Activated CD4-positive, alpha-beta memory T cell treated with anti-CD3 and anti-CD28 coated beads, Interleukin-2, amount 10 ng/mL, durations not matched to agents 7 days and 5 days (primary cell): ENCODE measurements around the gene FMN2. TPM values are rescaled to one million over a fixed set of nuclear protein-coding genes. Genes with fewer than 3 reads are reported as not detected.
"Not testable (repeated sequence)": the region's sequence is repeated elsewhere in the genome, so short reads cannot be mapped to it uniquely, and the experiment has no call there.

ENCODE experiments used
- CTCF ChIA-PET: fragments of 350-600 bp; sonication (Branson Sonifier 250); formaldehyde crosslinking; loops from one replicate; lab custom pipeline; 2021; ENCODE audit warnings: antibody characterized with exemption, inconsistent platforms; lab: Charles Lee
- POLR2A ChIA-PET: fragments of 350-600 bp; sonication (Branson Sonifier 250); formaldehyde crosslinking; loops from one replicate; lab custom pipeline; 2021; ENCODE audit warnings: antibody characterized with exemption; lab: Charles Lee
- DNase-seq: peaks from one replicate; pipeline ENCODE4 v3.0.0-alpha.2; 2020
- H3K27ac Mint-ChIP-seq: one replicate; pipeline ENCODE4 v1.8.0; 2021; ENCODE audit warnings: mild to moderate bottlenecking, mixed read lengths
- H3K27me3 Mint-ChIP-seq: one replicate; pipeline ENCODE4 v1.8.0; 2021; ENCODE audit warnings: mixed read lengths
- H3K36me3 Mint-ChIP-seq: one replicate; pipeline ENCODE4 v1.8.0; 2021; ENCODE audit warnings: low read depth, mixed read lengths
- H3K4me1 Mint-ChIP-seq: one replicate; pipeline ENCODE4 v1.8.0; 2021; ENCODE audit warnings: mixed read lengths
- H3K4me3 Mint-ChIP-seq: one replicate; pipeline ENCODE4 v1.8.0; 2021; ENCODE audit warnings: mild to moderate bottlenecking, mixed read lengths
- H3K9me3 Mint-ChIP-seq: one replicate; pipeline ENCODE4 v1.8.0; 2021; ENCODE audit warnings: mixed read lengths
- total RNA-seq, 2 experiments: library from RNA; stranded (reverse); gene quantifications; one replicate each; pipeline ENCODE4 v1.2.3, GENCODE V29; 2021

The FMN2 gene
- total RNA-seq, 2 experiments from 2014 or later = not detected

DNA sequence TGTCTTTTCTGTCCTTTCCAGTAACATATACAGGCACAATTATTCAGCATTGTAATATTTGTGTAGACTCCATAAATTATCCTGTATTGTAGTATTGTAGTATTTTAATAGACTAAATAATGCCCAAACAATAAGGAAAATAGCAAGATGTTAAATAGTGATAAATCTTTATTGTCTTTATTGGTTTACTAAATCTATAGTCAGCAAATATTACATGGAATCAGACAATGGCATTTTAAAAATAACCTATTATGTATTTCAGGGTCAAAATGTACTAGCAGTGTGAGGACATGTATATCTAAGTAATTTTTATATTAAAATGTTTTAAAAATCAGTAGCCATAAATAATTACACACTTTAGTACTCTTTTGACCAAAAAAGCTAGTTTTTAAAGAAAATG is 317.9 kb downstream of the FMN2 start:
- no peak overlapping the region for H3K27ac Mint-ChIP-seq
- H3K36me3 Mint-ChIP-seq = no peaks in the 10 kb centered on the region
- ChIA-PET CTCF (no interaction called here), POLR2A (no interaction called here)
- no peaks in the 10 kb centered on the region for H3K4me1 Mint-ChIP-seq
- H3K9me3 Mint-ChIP-seq = peaks cover 4% of the 10 kb centered on the region
- no peak overlapping the region for H3K4me3 Mint-ChIP-seq
- DNase-seq = no peak
- no peaks in the 10 kb centered on the region for H3K27me3 Mint-ChIP-seq

DNA sequence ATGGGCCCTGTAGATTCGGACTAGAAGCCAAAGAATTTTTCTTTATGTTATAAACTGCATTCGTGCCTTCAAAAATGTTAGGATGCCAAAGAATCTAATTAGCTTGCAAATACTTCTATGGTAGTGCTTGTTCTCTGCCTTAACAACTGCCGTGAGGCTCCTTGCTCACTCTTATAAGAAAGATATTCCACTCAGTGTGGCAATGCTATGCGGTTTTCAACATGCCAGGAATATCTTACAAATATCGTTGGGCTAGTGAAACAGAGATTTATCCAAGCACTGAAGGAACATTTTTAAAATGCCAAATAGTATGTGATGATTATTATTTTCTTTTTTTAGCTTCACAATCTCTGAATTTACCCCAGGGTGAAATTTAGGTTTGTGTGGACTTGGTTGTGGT is 322.0 kb downstream of the FMN2 start:
- H3K4me3 Mint-ChIP-seq = no peak overlapping the region
- ChIA-PET CTCF (no interaction called here), POLR2A (no interaction called here)
- H3K36me3 Mint-ChIP-seq = no peaks in the 10 kb centered on the region
- peaks cover 4% of the 10 kb centered on the region for H3K9me3 Mint-ChIP-seq
- no peak overlapping the region for H3K27ac Mint-ChIP-seq
- no peaks in the 10 kb centered on the region for H3K27me3 Mint-ChIP-seq
- no peaks in the 10 kb centered on the region for H3K4me1 Mint-ChIP-seq
- DNase-seq = no peak

DNA sequence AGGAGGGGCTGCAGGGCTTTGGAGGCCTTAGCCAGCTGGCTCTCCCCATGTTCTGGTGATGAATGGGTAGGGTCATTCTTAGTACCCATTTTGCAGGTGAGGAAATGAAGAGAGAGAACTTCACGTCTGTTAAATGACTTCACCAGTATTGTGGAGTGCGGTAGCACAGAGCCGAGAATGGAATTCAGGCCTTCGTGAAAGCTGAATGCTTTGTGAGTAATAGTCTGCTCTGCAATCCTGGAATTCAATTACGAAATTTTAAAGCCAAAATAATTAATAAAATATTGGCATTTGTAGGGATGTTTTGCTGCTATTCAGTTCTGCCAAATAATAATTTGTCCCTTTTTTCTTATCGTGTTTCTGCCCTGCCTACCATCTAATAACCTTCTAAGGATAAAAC is 322.6 kb downstream of the FMN2 start:
- Mint-ChIP-seq H3K27ac (no peak overlapping the region), H3K9me3 (peaks cover 4% of the 10 kb centered on the region), H3K4me3 (no peak overlapping the region), H3K4me1 (no peaks in the 10 kb centered on the region), H3K36me3 (no peaks in the 10 kb centered on the region), H3K27me3 (no peaks in the 10 kb centered on the region)
- no peak for DNase-seq
- POLR2A ChIA-PET = no interaction called here
- CTCF ChIA-PET = no interaction called here

DNA sequence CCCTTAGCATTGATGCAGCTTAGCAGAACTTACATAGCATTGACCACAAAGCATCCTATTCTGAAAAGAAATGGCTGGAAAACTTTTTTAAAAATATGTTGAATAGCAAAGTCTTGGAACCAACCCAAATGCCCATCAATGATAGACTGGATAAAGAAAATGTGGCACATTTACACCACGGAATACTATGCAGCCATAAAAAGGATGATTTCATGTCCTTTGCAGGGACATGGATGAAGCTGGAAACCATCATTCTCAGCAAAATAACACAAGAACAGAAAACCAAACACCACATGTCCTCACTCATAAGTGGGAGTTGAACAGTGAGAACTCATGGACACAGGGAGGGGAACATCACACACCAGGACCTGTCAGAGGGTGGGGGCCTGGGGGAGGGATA is 323.3 kb downstream of the FMN2 start:
- H3K4me3 Mint-ChIP-seq, POLR2A ChIA-PET, DNase-seq, H3K4me1 Mint-ChIP-seq, H3K27me3 Mint-ChIP-seq, CTCF ChIA-PET, H3K36me3 Mint-ChIP-seq, H3K27ac Mint-ChIP-seq, H3K9me3 Mint-ChIP-seq: not testable (repeated sequence)

DNA sequence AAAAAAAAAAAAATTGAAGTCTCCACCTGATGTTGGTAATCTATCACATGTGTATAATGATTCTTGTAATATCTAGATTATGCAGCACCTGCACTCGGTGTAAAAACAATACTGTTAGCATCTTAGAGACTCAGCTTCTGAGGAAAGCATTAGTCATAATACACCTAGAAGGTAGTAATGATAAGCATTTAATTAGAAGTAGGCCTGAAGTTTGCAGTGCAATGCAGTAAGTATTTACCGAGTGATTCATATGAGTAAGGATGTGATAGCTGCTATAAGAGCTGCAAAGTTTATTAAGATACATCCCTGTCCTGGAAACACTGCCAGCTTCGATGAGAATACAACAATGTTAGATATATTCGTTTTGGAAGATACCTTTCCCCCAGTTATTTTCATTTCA is 323.8 kb downstream of the FMN2 start:
- ChIA-PET CTCF (no interaction called here), POLR2A (no interaction called here)
- H3K36me3 Mint-ChIP-seq = no peaks in the 10 kb centered on the region
- H3K4me1 Mint-ChIP-seq = no peaks in the 10 kb centered on the region
- no peaks in the 10 kb centered on the region for H3K27me3 Mint-ChIP-seq
- no peak for DNase-seq
- peaks cover 7% of the 10 kb centered on the region for H3K9me3 Mint-ChIP-seq
- H3K27ac Mint-ChIP-seq = no peak overlapping the region
- H3K4me3 Mint-ChIP-seq = no peak overlapping the region

DNA sequence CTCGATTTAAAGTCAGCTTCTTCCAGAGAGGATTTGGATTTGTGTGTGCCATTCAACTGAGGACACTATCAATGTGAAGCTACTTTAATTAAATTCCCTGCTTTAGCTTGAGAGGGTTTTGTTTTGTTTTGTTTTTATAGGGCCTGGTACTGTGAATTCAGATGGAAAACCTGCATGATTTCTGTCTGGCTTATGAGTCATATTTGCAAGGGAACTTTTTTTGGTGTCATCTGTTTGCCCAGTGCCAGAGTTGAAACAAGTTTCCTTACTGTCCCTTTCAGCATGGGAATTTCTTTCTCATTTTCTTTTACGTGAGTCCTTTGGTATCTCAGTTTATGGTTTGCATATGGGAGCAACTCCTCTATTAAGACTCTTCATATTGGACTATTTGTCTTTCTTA is 325.6 kb downstream of the FMN2 start:
- H3K4me3 Mint-ChIP-seq = no peak overlapping the region
- H3K9me3 Mint-ChIP-seq = peaks cover 4% of the 10 kb centered on the region
- H3K36me3 Mint-ChIP-seq = no peaks in the 10 kb centered on the region
- DNase-seq = no peak
- H3K4me1 Mint-ChIP-seq = no peaks in the 10 kb centered on the region
- ChIA-PET CTCF (no interaction called here), POLR2A (no interaction called here)
- H3K27me3 Mint-ChIP-seq = no peaks in the 10 kb centered on the region
- H3K27ac Mint-ChIP-seq = no peak overlapping the region

DNA sequence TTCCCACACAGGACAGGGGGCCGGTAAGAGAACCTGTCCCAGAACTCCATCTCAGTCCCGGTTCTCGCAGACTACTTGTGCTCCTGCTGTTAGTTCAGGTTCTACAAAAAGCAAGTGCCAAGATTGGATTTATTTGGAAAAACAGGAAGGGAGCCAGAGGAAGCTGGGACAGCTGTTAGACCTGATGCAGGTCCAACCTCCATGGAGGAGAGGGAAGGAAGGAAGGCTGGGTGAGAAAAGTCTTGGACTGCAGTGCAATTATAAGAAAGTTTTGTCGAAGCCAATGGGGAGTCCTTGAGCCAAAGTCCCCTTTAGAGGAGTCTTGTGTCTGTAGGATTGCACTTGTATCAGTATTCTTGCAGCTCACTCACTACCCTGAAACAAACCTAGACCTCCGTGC is 329.1 kb downstream of the FMN2 start:
- Mint-ChIP-seq H3K27ac (no peak overlapping the region), H3K36me3 (no peaks in the 10 kb centered on the region), H3K27me3 (no peaks in the 10 kb centered on the region), H3K4me3 (no peak overlapping the region), H3K9me3 (peaks cover 3% of the 10 kb centered on the region), H3K4me1 (no peaks in the 10 kb centered on the region)
- ChIA-PET CTCF (no interaction called here), POLR2A (no interaction called here)
- no peak for DNase-seq

DNA sequence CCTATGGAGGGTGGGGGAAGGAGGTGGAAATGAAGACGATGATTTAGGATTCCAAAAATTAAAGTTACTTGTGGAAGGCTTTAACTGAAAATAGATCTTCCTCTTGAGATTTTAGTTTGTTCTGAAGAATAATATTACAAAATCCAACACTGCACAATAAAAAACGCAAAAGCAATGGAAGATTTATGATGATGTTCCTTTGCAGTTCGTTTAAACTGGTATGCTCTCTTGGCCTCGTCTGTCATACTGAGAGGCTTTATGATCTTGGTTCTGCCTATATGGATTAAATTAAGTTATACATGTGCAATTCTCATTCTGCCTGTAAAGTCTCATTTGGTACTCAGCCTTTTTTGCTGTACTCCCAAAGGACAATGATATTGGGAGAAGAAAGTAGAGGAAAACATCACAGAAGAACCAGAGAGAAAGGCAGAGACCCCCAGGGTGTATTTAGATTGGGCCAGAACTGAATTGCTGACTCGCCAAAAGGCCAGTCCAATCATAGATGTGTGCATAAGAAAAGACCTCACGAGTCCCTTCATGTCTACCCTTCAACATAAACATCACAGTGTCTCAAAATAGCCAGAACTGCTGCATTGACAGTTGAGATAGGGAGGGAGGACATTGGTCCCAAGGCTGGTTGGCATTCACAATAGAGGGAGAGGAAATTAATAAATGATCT is 331.7 kb downstream of the FMN2 start:
- Mint-ChIP-seq H3K36me3 (no peaks in the 10 kb centered on the region), H3K27ac (no peak overlapping the region), H3K4me1 (no peaks in the 10 kb centered on the region), H3K9me3 (peaks cover 3% of the 10 kb centered on the region), H3K27me3 (no peaks in the 10 kb centered on the region), H3K4me3 (no peak overlapping the region)
- no peak for DNase-seq
- ChIA-PET CTCF (no interaction called here), POLR2A (no interaction called here)

DNA sequence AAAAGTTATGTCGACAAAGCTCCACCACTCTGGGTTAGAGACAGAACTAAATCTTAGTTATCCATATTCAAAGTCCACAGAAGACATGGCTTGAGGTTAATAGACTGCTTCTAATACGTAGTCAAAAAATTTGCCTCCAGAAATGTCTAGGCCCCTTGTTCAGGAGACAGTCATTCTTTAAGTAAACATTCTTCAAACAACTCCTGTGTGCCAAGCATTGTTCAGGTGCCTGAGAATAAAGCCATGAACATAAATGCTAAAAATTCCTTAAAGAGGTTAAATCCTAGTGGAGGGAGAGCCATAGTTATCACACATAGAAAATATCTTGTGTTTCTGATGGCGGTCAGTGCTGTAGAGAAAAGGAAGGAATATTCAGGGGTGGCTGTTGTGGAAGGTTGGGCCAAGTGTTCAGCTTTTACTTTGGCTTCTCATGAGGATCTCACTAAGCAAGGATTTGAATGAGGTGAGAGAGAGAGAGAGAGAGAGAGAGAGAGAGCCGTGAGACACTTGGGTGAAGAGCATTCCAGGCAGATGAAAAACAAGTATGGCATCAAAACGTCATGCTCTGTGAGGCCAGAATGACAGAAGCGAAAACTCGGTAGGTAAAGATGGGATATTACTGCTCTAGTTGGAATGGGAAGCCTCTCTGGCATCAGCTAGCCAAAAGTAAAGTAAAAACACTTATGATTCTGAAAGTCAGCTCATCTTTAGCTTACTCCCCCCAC is 333.2 kb downstream of the FMN2 start:
- POLR2A ChIA-PET = no interaction called here
- no peak for DNase-seq
- Mint-ChIP-seq H3K9me3 (peaks cover 3% of the 10 kb centered on the region), H3K36me3 (no peaks in the 10 kb centered on the region), H3K27ac (no peak overlapping the region), H3K27me3 (no peaks in the 10 kb centered on the region), H3K4me1 (no peaks in the 10 kb centered on the region), H3K4me3 (no peak overlapping the region)
- CTCF ChIA-PET = no interaction called here

DNA sequence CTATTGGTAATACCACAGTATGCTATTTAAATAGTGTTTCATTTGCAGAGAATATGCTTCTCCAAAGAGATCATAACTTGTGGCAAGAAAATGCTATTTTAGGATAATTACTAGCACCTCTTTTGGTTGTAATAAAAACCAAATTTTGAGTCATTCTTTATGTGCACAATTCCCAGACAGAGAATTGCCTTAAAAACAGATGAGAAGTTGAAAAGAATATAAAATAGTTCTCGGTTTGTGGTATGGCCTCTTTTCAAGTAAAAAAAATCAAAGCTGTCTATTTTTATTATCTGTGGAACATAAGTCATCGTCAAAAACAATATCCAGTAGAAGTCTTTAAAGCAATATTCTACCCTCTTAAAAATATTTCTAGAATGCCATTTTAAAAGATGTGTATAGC is 334.4 kb downstream of the FMN2 start:
- Mint-ChIP-seq H3K27ac (no peak overlapping the region), H3K27me3 (no peaks in the 10 kb centered on the region), H3K36me3 (no peaks in the 10 kb centered on the region), H3K4me1 (no peaks in the 10 kb centered on the region), H3K4me3 (no peak overlapping the region), H3K9me3 (no peaks in the 10 kb centered on the region)
- no peak for DNase-seq
- ChIA-PET CTCF (no interaction called here), POLR2A (no interaction called here)

DNA sequence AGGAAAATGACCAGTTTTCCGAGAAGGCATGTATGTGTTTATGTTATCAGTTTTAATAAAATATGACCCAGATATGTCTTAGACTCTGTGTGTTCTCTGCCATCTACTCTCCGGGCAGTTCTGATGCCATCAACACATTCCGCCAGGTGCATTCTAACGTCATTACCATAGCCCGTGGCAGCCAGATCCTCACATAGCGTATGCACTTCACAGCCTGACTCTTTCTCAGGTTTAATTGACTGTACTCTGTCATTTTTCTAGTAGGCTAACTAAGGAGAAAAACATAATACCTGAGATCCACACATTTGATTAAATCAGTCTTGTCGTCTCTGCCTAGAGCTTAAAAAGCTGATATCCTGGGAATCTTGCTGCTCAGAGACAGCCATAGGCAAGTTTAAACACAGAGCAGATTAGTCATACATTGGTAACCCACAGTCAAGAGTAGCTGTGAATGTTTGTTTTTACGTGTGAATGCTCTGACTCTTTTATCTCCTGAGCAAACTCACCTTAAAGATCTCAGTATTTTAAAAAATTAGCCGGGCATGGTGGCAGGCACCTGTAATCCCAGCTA is 344.4 kb downstream of the FMN2 start:
- no peak for DNase-seq
- H3K36me3 Mint-ChIP-seq = no peaks in the 10 kb centered on the region
- no peaks in the 10 kb centered on the region for H3K27me3 Mint-ChIP-seq
- peaks cover 3% of the 10 kb centered on the region for H3K9me3 Mint-ChIP-seq
- ChIA-PET POLR2A (no interaction called here), CTCF (no interaction called here)
- H3K27ac Mint-ChIP-seq = no peak overlapping the region
- no peak overlapping the region for H3K4me3 Mint-ChIP-seq
- no peaks in the 10 kb centered on the region for H3K4me1 Mint-ChIP-seq

DNA sequence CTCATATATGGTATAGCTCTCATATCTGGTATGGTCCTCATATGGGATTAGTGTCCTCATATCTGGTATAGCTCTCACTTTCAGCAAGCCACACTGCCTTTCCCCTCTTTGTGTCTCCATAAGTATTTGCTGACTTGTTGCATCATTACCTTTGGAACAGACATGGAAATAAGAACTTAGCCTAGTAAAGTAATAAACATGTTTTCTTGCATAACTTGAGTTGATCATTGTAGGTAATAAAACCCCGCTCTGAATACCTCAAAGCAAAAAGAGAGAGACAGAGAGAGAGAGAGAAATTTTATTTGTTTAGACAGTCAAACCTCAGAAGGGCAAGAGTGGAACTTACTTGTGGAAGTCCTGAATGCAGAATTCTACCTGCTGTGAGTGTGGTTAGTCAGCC is 350.0 kb downstream of the FMN2 start:
- ChIA-PET POLR2A (no interaction called here), CTCF (no interaction called here)
- no peaks in the 10 kb centered on the region for H3K36me3 Mint-ChIP-seq
- no peaks in the 10 kb centered on the region for H3K4me1 Mint-ChIP-seq
- H3K27me3 Mint-ChIP-seq = no peaks in the 10 kb centered on the region
- no peak overlapping the region for H3K4me3 Mint-ChIP-seq
- no peak overlapping the region for H3K27ac Mint-ChIP-seq
- H3K9me3 Mint-ChIP-seq = peaks cover 3% of the 10 kb centered on the region
- no peak for DNase-seq

DNA sequence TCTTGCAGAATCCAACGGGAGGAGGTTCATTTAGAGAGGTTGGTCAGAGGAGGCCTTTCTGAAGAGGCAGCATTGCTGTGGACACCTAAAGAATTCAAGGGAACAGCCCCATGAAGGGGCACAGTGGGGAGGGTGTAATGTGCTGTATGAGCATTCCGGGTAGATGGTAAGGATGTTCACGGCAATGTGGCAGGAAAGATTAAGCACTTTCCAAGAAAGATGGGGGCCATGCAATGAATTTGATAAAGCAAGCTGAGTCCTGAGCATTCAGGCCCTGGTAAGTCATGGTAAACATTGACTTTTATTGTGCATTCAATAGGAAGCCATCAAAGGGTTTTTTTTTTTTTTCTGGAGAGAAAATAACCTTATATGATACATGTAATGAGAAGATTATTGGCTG is 353.7 kb downstream of the FMN2 start:
- POLR2A ChIA-PET = no interaction called here
- CTCF ChIA-PET = no interaction called here
- no peak overlapping the region for H3K4me3 Mint-ChIP-seq
- DNase-seq = no peak
- no peaks in the 10 kb centered on the region for H3K4me1 Mint-ChIP-seq
- H3K27ac Mint-ChIP-seq = no peak overlapping the region
- H3K36me3 Mint-ChIP-seq = no peaks in the 10 kb centered on the region
- no peaks in the 10 kb centered on the region for H3K9me3 Mint-ChIP-seq
- no peaks in the 10 kb centered on the region for H3K27me3 Mint-ChIP-seq
